Measurements from ENCODE around the gene NR2F1.

NR2F1 gene

DNA sequence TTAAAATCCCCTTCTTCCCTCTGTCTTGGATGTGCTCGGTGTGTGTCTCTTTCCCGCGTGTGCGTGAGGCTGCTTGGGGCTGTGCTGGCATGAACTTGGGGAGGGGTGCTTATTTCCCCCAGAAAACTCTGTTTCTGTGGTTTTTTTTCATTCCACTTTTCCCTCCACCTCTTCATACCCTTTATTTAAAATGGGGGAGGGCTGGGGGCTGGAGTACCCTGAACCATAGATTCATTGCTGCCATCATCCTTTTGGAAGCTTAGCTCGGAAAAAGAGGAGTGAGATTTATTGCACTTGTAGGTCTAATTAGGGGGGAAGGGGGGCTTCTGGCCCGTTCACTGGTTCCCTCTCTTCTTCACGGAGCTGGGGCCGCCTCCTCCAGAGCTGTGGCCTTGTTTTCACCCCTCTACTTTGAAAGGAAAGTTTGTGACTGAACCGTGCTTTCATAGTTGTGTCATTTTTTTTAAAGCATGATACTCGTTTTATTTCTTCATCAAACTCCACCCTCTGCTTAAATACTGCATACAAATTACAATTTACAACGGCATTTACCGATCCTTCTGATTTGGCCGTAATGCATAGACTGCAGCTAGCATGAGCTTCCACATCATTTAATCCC is 2.9 kb downstream of the NR2F1 start:
- H3K27ac ChIP-seq (ENCODE audit: low read length): no peak overlapping the region
- WGBS (ENCODE audit: insufficient coverage, insufficient read length): no CpG with 5 or more reads among the region's 13 CpGs
- peaks cover 62% of the 10 kb centered on the region for H3K27me3 ChIP-seq (ENCODE audit: control insufficient read depth, insufficient read depth, low read length)
- no peak for DNase-seq (ENCODE audit: low read depth, low spot score)
- H3K36me3 ChIP-seq (ENCODE audit: control insufficient read depth, insufficient read depth, low read length): no peaks in the 10 kb centered on the region; the same call in 1 of the 2 replicates
- no peaks in the 10 kb centered on the region for H3K4me1 ChIP-seq (ENCODE audit: control insufficient read depth, insufficient read depth, low read length)
- H3K4me3 ChIP-seq (ENCODE audit: low read length): no peak overlapping the region
- H3K9me3 ChIP-seq (ENCODE audit: control insufficient read depth, insufficient read depth, low read length): no peaks in the 10 kb centered on the region

DNA sequence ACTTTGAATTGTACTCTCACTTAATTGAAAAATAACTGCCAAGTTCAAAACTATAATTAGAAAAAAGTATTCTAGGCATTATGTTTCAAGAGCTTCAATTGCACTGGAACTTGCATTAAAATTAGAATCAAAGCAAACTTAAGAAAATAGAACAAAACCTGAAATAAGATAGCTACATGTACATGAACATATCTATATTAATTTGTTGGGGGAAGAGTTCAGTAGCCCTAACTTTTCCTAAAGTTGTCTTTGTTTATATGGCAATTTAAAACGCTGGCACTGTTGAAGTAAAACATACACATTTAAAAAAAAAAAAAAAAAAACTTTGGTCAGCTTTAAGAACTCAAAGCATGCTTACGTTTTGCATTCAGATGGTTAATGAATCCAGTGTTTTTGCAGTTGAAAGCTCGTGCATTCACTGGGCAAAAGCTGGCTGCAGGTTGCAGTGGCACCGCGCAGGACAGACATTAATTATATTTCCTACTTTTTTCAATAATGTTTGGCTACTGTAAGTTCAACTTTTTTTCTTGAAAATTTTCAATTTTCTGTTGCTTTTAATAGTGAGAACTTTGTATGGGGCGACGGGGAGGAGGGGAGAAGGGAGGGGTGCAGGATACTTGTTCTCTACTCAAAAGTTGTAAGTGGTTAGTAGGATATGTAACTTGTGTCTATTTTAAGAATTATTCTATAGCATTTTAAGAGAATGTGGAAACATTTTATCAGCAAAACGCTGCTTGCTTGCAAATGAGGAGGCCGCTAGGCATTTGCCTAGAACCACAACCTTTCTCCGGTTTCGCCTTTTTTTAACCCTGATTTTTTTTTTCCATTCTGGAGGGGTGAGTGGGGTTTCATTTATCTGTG is 3.9 kb downstream of the NR2F1 start:
- no CpG with 5 or more reads among the region's 11 CpGs for WGBS (ENCODE audit: insufficient coverage, insufficient read length)
- H3K4me3 ChIP-seq (ENCODE audit: low read length): no peak overlapping the region

DNA sequence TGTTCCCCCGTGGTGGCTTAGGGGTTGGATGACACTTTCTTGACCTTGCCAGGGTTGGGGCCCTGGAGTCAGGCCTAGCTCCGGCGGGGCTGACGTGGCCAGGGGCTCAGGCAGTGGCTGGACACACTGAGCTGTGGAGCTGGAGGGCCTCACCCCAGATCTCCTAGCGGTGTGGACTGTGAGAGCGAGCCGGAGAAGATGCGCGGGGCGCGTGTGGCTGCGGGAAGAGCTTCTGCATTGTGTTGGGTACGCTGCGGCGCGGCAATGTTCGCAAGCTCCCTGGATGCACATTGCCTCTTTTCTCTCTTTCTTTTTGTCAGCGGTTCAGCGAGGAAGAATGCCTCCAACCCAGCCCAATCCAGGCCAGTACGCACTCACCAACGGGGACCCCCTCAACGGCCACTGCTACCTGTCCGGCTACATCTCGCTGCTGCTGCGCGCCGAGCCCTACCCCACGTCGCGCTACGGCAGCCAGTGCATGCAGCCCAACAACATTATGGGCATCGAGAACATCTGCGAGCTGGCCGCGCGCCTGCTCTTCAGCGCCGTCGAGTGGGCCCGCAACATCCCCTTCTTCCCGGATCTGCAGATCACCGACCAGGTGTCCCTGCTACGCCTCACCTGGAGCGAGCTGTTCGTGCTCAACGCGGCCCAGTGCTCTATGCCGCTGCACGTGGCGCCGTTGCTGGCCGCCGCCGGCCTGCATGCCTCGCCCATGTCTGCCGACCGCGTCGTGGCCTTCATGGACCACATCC is 4.8 kb downstream of the NR2F1 start:
- Histone ChIP-seq H3K27me3 (ENCODE audit: control insufficient read depth, insufficient read depth, low read length) (peaks cover 75% of the 10 kb centered on the region), H3K4me3 (ENCODE audit: low read length) (no peak overlapping the region), H3K27ac (ENCODE audit: low read length) (no peak overlapping the region), H3K9me3 (ENCODE audit: control insufficient read depth, insufficient read depth, low read length) (no peaks in the 10 kb centered on the region), H3K36me3 (ENCODE audit: control insufficient read depth, insufficient read depth, low read length) (no peaks in the 10 kb centered on the region; the same call in 1 of the 2 replicates), H3K4me1 (ENCODE audit: control insufficient read depth, insufficient read depth, low read length) (no peaks in the 10 kb centered on the region)
- no peak for DNase-seq (ENCODE audit: low read depth, low spot score)
- no CpG with 5 or more reads among the region's 59 CpGs for WGBS (ENCODE audit: insufficient coverage, insufficient read length)

More for the DNA sequence above, 3.9 kb downstream of the NR2F1 start:
- Histone ChIP-seq H3K27me3 (ENCODE audit: control insufficient read depth, insufficient read depth, low read length) (peaks cover 69% of the 10 kb centered on the region), H3K36me3 (ENCODE audit: control insufficient read depth, insufficient read depth, low read length) (no peaks in the 10 kb centered on the region; the same call in 1 of the 2 replicates), H3K4me1 (ENCODE audit: control insufficient read depth, insufficient read depth, low read length) (no peaks in the 10 kb centered on the region), H3K9me3 (ENCODE audit: control insufficient read depth, insufficient read depth, low read length) (no peaks in the 10 kb centered on the region), H3K27ac (ENCODE audit: low read length) (no peak overlapping the region)
- DNase-seq (ENCODE audit: low read depth, low spot score): no peak

DNA sequence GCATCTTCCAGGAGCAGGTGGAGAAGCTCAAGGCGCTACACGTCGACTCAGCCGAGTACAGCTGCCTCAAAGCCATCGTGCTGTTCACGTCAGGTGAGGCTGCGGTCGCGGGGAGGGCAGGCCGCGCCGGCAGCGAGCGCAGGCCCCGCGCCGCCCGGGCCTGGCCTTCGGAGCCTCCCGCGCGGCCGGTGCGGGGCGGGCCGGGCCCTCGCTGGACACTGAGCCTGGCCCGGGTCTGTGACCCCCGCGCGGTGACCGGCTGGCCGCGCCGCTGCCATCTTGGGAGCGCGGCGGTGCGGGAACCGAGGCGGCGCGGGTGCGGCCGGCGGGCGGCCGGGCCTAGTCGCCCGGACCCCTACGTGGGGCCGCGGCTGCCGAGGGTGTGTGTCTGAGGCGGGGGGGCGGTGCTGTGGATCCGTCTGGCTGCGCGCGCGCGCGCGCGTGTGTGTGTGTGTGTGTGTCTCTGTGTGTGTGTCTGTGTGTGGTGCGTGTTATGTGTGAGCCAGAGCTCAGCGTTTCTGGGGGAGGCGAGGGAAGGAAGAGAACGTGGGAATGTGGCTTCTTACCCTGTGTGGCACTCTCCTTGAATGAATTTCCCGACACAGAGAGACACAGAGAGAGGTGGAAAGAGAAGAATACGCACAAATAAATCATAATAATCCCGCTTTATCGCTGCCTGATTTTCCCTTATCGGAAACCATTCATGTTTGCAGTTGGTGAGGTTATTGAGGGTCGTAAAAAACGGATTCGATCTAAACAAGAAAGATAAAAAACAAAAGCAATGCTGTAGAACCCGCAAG is 5.5 kb downstream of the NR2F1 start:
- H3K36me3 ChIP-seq (ENCODE audit: control insufficient read depth, insufficient read depth, low read length): no peaks in the 10 kb centered on the region; the same call in 1 of the 2 replicates
- WGBS (ENCODE audit: insufficient coverage, insufficient read length): no CpG with 5 or more reads among the region's 78 CpGs
- peaks cover 78% of the 10 kb centered on the region for H3K27me3 ChIP-seq (ENCODE audit: control insufficient read depth, insufficient read depth, low read length)
- H3K4me3 ChIP-seq (ENCODE audit: low read length): no peak overlapping the region
- H3K9me3 ChIP-seq (ENCODE audit: control insufficient read depth, insufficient read depth, low read length): no peaks in the 10 kb centered on the region
- peaks cover 1% of the 10 kb centered on the region; the same call in 1 of the 2 replicates for H3K4me1 ChIP-seq (ENCODE audit: control insufficient read depth, insufficient read depth, low read length)
- no peak overlapping the region for H3K27ac ChIP-seq (ENCODE audit: low read length)
- no peak for DNase-seq (ENCODE audit: low read depth, low spot score)

DNA sequence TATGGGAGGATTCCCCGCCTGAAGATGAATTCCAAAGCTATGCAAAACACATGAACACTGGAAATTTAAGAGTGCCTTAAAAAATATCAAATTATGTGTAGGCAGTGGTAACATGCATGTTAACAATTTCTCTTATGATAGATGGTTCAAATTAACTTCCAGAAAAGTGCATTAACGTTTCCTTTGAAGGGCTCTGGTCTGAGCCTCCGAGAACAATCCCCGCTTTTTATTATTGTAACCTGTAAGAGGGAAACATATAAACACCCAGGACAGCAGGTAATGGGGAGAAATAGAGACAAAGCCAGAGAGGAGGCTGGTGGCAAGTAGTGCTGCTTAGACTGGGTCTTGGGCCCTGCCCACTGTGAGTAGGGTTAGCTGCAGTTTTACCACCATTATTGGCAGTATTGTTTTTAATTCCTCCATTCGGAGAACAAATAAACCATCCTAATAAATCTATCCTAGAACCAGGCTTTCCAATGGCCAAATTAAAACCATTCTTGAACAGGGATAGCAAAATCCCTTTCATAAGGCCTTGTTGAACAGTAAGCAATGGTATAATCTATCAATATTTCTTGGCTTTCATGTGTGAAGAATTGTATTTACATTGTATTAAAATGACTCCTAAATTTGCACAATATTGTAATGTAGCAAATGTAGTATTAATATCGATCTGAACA is 6.3 kb downstream of the NR2F1 start:
- no CpG with 5 or more reads among the region's 6 CpGs for WGBS (ENCODE audit: insufficient coverage, insufficient read length)
- no peak for DNase-seq (ENCODE audit: low read depth, low spot score)
- H3K9me3 ChIP-seq (ENCODE audit: control insufficient read depth, insufficient read depth, low read length): no peaks in the 10 kb centered on the region
- H3K4me3 ChIP-seq (ENCODE audit: low read length): no peak overlapping the region
- no peak overlapping the region for H3K27ac ChIP-seq (ENCODE audit: low read length)
- H3K36me3 ChIP-seq (ENCODE audit: control insufficient read depth, insufficient read depth, low read length): no peaks in the 10 kb centered on the region; the same call in 1 of the 2 replicates
- peaks cover 81% of the 10 kb centered on the region for H3K27me3 ChIP-seq (ENCODE audit: control insufficient read depth, insufficient read depth, low read length)
- peaks cover 2% of the 10 kb centered on the region; the same call in 1 of the 2 replicates for H3K4me1 ChIP-seq (ENCODE audit: control insufficient read depth, insufficient read depth, low read length)

DNA sequence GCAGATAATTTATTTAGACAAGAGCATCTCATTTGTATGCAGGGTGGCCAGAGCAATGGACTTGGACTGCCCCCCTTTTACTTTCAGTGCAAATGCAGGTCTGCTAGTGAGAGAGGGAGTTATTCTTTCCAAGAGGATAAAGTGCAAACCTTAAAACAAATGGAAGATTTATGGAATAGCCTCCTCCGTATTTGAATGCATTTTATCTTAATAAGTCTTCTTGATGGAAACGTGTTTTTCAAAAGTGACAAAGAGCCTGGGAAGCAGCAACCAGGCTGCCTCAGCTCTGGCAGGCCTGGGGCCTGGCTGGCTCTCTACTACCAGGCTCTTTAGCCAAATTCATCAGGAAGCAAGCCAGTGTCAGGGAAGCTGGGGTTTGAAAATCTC is 6.8 kb downstream of the NR2F1 start:
- Histone ChIP-seq H3K4me3 (ENCODE audit: low read length) (no peak overlapping the region), H3K27me3 (ENCODE audit: control insufficient read depth, insufficient read depth, low read length) (peaks cover 85% of the 10 kb centered on the region), H3K27ac (ENCODE audit: low read length) (no peak overlapping the region), H3K36me3 (ENCODE audit: control insufficient read depth, insufficient read depth, low read length) (no peaks in the 10 kb centered on the region; the same call in 1 of the 2 replicates), H3K9me3 (ENCODE audit: control insufficient read depth, insufficient read depth, low read length) (no peaks in the 10 kb centered on the region), H3K4me1 (ENCODE audit: control insufficient read depth, insufficient read depth, low read length) (peaks cover 3% of the 10 kb centered on the region; the same call in 1 of the 2 replicates)
- no CpG with 5 or more reads among the region's 2 CpGs for WGBS (ENCODE audit: insufficient coverage, insufficient read length)
- no peak for DNase-seq (ENCODE audit: low read depth, low spot score)

DNA sequence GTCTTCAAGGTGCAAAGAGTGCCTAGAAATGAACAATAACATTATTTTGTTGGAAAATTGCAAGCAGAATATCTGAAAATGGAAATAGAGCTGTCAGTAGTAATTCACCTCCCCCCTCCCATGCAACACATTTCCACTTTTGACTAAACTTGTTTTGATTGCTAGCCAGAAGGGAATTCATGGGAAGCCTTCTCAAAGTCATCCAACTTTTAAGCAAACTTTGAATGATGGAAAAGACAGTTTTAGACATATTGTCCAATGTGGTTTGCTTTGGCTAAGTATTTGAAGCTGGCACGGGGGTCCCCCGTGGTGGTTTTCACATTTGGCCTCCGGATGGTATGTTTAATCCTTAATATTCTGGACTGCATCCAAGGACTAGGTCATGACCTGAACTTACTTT is 7.5 kb downstream of the NR2F1 start:
- Histone ChIP-seq H3K27ac (ENCODE audit: low read length) (no peak overlapping the region), H3K27me3 (ENCODE audit: control insufficient read depth, insufficient read depth, low read length) (peaks cover 88% of the 10 kb centered on the region), H3K4me1 (ENCODE audit: control insufficient read depth, insufficient read depth, low read length) (peaks cover 4% of the 10 kb centered on the region; the same call in 1 of the 2 replicates), H3K4me3 (ENCODE audit: low read length) (no peak overlapping the region), H3K36me3 (ENCODE audit: control insufficient read depth, insufficient read depth, low read length) (no peaks in the 10 kb centered on the region; the same call in 1 of the 2 replicates), H3K9me3 (ENCODE audit: control insufficient read depth, insufficient read depth, low read length) (no peaks in the 10 kb centered on the region)
- DNase-seq (ENCODE audit: low read depth, low spot score): no peak
- no CpG with 5 or more reads among the region's 3 CpGs for WGBS (ENCODE audit: insufficient coverage, insufficient read length)

DNA sequence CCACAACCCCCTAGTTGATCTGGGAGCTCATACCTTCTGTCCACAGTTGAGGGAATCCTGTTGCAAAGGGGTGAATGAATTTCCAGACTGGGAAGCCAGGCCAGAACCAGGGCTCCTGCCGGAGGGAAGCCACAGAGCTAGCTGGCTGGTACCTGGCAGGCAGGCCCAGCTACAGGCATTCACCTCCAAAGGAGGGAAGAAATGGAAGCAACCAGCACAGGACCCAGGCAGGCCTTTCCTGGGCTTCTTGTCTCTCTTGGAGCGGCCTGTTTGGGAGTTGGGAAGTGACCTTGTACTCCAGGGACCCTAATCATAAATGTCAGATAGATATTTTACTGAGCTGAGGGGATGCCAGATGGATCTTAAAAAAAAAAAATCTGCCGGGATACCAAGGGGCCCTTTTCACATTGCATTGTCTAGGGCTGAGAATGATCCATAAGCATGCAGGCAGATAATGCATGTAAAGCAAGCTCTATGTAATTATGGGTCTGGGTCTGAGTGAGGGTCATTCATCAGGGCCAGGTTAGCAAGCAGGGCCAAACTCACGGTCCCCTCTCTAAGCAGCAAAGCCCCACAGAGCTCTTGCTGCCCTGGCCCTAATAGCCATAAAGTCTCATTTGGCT is 8.4 kb downstream of the NR2F1 start:
- no peak for DNase-seq (ENCODE audit: low read depth, low spot score)
- Histone ChIP-seq H3K9me3 (ENCODE audit: control insufficient read depth, insufficient read depth, low read length) (no peaks in the 10 kb centered on the region), H3K4me1 (ENCODE audit: control insufficient read depth, insufficient read depth, low read length) (peaks cover 6% of the 10 kb centered on the region), H3K27ac (ENCODE audit: low read length) (no peak overlapping the region), H3K27me3 (ENCODE audit: control insufficient read depth, insufficient read depth, low read length) (peaks cover 90% of the 10 kb centered on the region), H3K4me3 (ENCODE audit: low read length) (no peak overlapping the region), H3K36me3 (ENCODE audit: control insufficient read depth, insufficient read depth, low read length) (no peaks in the 10 kb centered on the region; the same call in 1 of the 2 replicates)
- no CpG with 5 or more reads among the region's 4 CpGs for WGBS (ENCODE audit: insufficient coverage, insufficient read length)

DNA sequence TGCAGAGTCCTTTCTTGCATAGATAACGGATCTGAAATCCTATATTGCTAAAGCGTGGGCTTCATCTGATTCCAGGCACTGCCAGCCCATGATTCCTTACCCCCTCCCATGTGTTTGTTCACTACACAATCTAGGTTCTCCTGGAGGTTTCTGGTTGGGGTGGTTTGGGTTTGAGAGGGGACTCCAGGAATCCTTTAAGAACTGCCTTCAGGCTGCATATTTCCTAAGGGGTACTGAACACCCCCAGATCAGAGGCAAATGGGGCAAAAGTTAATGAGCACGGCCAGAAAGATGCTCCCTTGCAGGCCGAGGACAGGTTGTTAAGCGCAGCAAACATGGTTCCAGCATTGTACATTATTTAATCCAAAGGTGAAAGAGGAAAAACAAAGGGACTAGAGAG is 9.9 kb downstream of the NR2F1 start:
- Histone ChIP-seq H3K4me3 (ENCODE audit: low read length) (no peak overlapping the region), H3K36me3 (ENCODE audit: control insufficient read depth, insufficient read depth, low read length) (no peaks in the 10 kb centered on the region; the same call in 1 of the 2 replicates), H3K27ac (ENCODE audit: low read length) (no peak overlapping the region), H3K9me3 (ENCODE audit: control insufficient read depth, insufficient read depth, low read length) (no peaks in the 10 kb centered on the region), H3K27me3 (ENCODE audit: control insufficient read depth, insufficient read depth, low read length) (peaks cover 93% of the 10 kb centered on the region), H3K4me1 (ENCODE audit: control insufficient read depth, insufficient read depth, low read length) (peaks cover 6% of the 10 kb centered on the region)
- no CpG with 5 or more reads among the region's 5 CpGs for WGBS (ENCODE audit: insufficient coverage, insufficient read length)
- DNase-seq (ENCODE audit: low read depth, low spot score): no peak

Data from iPS DF 6.9 (cell line).